Fibroblast of villous mesenchyme (primary cell): ENCODE results near the gene INAFM1. TPM values are rescaled to one million over a fixed set of nuclear protein-coding genes. Genes with fewer than 3 reads are reported as not detected.
"Not testable (repeated sequence)": the region's sequence is repeated elsewhere in the genome, so short reads cannot be mapped to it uniquely, and the experiment has no call there.

Experiments used
- DNase-seq: peaks from one replicate; pipeline ENCODE4 v3.0.0-alpha.2; 2010; ENCODE audit warnings: low read depth
- H3K4me3 ChIP-seq: 2 replicates; pipeline ENCODE4 v1.5.1; 2011; ENCODE audit warnings: low read depth, mild to moderate bottlenecking, low read length
- CTCF ChIP-seq: IDR thresholded peaks from 2 replicates; pipeline ENCODE4 v1.5.1; 2012; ENCODE audit warnings: low read depth, mild to moderate bottlenecking, low read length; ENCODE audit not compliant: insufficient read depth
- total RNA-seq: library from RNA; depleted of rRNA; stranded (reverse); fragments of >200 nt; gene quantifications from 2 replicates; pipeline ENCODE4 v1.2.3, GENCODE V29; 2012

INAFM1 gene
- total RNA-seq, 1 donor: 2.6 TPM

- DNase-seq: no peak
- no peak for TF ChIP-seq CTCF
- peak overlapping the region; percentile 63 for H3K4me3 ChIP-seq
Measured at GRCh38 chr19:47243364-47243775, 31.3 kb upstream of the INAFM1 start.

GRCh38 chr19:47243776-47244547, 30.7 kb upstream of the INAFM1 start:
- peak overlapping the region; percentile 63 for H3K4me3 ChIP-seq
- peak; percentile 91 for TF ChIP-seq CTCF
- DNase-seq: peak; percentile 97

GRCh38 chr19:47247308-47247990, 27.2 kb upstream of the INAFM1 start:
- peak; percentile 92 for TF ChIP-seq CTCF
- peak; percentile 84 for DNase-seq
- H3K4me3 ChIP-seq: no peak overlapping the region

GRCh38 chr19:47253016-47253415, 21.7 kb upstream of the INAFM1 start:
- not testable (repeated sequence) for H3K4me3 ChIP-seq, DNase-seq

GRCh38 chr19:47253467-47253881, 21.2 kb upstream of the INAFM1 start:
- DNase-seq: peak; percentile 68
- H3K4me3 ChIP-seq: no peak overlapping the region
- TF ChIP-seq CTCF: no peak

- TF ChIP-seq CTCF: no peak
- DNase-seq: no peak
- no peak overlapping the region for H3K4me3 ChIP-seq
Measured at GRCh38 chr19:47253970-47254369, 20.7 kb upstream of the INAFM1 start.

GRCh38 chr19:47255879-47256692, 18.6 kb upstream of the INAFM1 start, which contains the start of gene CCDC9:
CCDC9 (plus strand) TSS chr19:47256525; CDS start chr19:47258401, 1,876 bp downstream.
- DNase-seq: peak; percentile 97
- TF ChIP-seq CTCF: no peak
- H3K4me3 ChIP-seq: peak within 1 kb of the TSS; percentile 75
